PFSK-1 (cell line): ENCODE results near the gene RPTOR.

ENCODE experiments used
- FOXP2 ChIP-seq: optimal IDR thresholded peaks from 2 replicates; pipeline ENCODE3; 2011; ENCODE audit warnings: borderline replicate concordance, control low read depth, inconsistent platforms; ENCODE audit not compliant: insufficient read depth; ENCODE audit errors: extremely low read length, extremely low read depth
- POLR2AphosphoS5 ChIP-seq: IDR thresholded peaks from 2 replicates; pipeline ENCODE4 v1.6.1; 2012; ENCODE audit warnings: low read depth, mild to moderate bottlenecking, control low read depth, low read length, moderate library complexity
- SIN3A ChIP-seq: IDR thresholded peaks from 2 replicates; pipeline ENCODE4 v1.6.1; 2012; ENCODE audit warnings: mild to moderate bottlenecking, low read length, moderate library complexity, borderline replicate concordance; ENCODE audit not compliant: insufficient read depth
- TAF1 ChIP-seq: IDR thresholded peaks from 2 replicates; pipeline ENCODE4 v1.6.1; 2012; ENCODE audit warnings: low read length, control low read depth, borderline replicate concordance; ENCODE audit not compliant: insufficient read depth
- TF ChIP-seq, protein P1 (sequence below), 2 experiments: IDR thresholded peaks; 2 replicates each; pipeline versions ENCODE4 v1.6.1 to v1.8.0; 2011 to 2012; ENCODE audit warnings: low read depth in 2 of 2, low read length in 2 of 2, control low read depth in 1 of 2, inconsistent platforms in 1 of 2, mild to moderate bottlenecking in 1 of 2, moderate library complexity in 1 of 2; ENCODE audit not compliant: insufficient read depth in 1 of 2

The RPTOR gene

DNA sequence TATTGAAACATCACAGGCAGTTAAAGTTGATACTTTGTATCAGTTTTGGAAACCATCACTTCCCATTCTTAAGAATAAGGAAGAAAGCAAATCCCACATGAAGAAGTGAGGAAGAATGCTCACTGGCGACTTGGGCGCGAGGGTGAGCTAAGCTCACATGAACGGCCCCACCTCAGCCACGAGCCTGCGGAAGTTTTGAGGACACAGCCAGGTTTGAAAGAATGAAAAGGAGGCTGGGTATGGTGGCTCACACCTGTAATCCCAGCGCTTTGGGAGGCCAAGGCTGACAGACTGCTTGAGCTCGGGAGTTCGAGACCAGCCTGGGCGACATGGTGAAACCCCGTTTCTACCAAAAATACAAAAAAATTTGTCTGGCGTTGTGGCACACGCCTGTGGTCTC lies 336.7 kb downstream of the RPTOR start:
- TF ChIP-seq FOXP2 (no peak), TAF1 (no peak), POLR2AphosphoS5 (no peak), SIN3A (no peak)
- TF ChIP-seq, protein P1, sequence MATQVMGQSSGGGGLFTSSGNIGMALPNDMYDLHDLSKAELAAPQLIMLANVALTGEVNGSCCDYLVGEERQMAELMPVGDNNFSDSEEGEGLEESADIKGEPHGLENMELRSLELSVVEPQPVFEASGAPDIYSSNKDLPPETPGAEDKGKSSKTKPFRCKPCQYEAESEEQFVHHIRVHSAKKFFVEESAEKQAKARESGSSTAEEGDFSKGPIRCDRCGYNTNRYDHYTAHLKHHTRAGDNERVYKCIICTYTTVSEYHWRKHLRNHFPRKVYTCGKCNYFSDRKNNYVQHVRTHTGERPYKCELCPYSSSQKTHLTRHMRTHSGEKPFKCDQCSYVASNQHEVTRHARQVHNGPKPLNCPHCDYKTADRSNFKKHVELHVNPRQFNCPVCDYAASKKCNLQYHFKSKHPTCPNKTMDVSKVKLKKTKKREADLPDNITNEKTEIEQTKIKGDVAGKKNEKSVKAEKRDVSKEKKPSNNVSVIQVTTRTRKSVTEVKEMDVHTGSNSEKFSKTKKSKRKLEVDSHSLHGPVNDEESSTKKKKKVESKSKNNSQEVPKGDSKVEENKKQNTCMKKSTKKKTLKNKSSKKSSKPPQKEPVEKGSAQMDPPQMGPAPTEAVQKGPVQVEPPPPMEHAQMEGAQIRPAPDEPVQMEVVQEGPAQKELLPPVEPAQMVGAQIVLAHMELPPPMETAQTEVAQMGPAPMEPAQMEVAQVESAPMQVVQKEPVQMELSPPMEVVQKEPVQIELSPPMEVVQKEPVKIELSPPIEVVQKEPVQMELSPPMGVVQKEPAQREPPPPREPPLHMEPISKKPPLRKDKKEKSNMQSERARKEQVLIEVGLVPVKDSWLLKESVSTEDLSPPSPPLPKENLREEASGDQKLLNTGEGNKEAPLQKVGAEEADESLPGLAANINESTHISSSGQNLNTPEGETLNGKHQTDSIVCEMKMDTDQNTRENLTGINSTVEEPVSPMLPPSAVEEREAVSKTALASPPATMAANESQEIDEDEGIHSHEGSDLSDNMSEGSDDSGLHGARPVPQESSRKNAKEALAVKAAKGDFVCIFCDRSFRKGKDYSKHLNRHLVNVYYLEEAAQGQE (IDR thresholded peaks at IDR 0.05; ENCODE audit: insufficient read depth in 1 of 2, low read depth in 2 of 2, low read length in 2 of 2): no peak

DNA sequence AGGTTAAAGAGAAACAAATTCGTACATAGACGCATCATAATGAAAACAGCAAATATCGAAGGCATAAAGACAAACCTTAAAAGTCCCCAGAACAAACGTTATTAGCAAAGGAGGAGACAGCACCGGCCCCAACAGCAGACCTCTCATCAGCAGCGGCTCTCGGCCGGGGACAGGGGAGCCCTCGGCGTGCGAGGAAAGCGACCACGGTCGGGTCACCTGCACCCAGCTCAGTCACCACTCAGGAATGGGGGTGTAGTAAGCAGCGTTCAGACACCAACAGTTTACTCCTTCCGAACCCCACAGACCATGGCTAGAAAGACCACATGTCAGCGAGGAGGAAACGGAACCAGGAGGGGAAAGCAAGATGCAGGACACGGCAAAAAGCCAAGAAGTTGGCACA lies 337.7 kb downstream of the RPTOR start:
- no peak for TF ChIP-seq SIN3A
- TF ChIP-seq TAF1: no peak
- no peak for TF ChIP-seq FOXP2
- no peak for TF ChIP-seq POLR2AphosphoS5
- TF ChIP-seq, protein P1 (IDR thresholded peaks at IDR 0.05; ENCODE audit: insufficient read depth in 1 of 2, low read depth in 2 of 2, low read length in 2 of 2): no peak

DNA sequence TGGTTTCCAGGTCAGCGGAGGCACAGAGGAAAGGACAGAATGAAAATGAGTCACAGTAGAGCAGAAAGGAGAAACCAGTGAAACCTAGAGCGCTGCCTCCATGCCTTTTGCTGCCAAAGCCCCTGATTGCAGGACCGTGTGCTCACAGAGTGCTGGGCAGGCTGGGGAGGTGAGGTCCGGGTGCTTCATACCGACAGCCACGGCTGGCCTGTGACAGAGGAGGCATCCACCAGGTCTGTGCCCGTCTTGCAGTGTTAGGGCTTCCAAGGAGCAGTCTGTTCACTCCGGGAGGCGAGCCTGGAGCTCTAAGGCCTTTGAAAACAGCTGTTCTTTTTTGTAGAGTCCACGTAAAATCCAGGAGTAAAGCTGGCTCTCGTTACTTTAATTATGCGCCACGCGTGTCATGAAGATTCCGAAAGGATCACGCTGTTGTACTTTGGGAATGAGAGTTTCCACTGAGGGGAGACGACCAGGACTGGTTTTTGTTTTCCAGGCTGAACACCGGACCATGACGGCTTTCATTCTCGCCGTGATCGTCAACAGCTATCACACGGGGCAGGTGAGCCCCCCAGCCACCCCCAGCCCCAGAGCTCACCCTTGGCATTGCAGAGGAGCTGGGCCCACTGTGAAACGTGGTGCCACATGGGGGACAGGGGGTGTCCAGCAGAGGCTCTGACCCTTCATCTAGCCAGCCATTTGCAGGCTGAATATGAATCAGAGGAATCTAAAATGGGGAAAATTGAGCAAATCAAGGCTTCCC lies 338.5 kb downstream of the RPTOR start:
- TF ChIP-seq FOXP2: no peak
- TF ChIP-seq TAF1: no peak
- no peak for TF ChIP-seq SIN3A
- TF ChIP-seq, protein P1 (IDR thresholded peaks at IDR 0.05; ENCODE audit: insufficient read depth in 1 of 2, low read depth in 2 of 2, low read length in 2 of 2): no peak
- no peak for TF ChIP-seq POLR2AphosphoS5

DNA sequence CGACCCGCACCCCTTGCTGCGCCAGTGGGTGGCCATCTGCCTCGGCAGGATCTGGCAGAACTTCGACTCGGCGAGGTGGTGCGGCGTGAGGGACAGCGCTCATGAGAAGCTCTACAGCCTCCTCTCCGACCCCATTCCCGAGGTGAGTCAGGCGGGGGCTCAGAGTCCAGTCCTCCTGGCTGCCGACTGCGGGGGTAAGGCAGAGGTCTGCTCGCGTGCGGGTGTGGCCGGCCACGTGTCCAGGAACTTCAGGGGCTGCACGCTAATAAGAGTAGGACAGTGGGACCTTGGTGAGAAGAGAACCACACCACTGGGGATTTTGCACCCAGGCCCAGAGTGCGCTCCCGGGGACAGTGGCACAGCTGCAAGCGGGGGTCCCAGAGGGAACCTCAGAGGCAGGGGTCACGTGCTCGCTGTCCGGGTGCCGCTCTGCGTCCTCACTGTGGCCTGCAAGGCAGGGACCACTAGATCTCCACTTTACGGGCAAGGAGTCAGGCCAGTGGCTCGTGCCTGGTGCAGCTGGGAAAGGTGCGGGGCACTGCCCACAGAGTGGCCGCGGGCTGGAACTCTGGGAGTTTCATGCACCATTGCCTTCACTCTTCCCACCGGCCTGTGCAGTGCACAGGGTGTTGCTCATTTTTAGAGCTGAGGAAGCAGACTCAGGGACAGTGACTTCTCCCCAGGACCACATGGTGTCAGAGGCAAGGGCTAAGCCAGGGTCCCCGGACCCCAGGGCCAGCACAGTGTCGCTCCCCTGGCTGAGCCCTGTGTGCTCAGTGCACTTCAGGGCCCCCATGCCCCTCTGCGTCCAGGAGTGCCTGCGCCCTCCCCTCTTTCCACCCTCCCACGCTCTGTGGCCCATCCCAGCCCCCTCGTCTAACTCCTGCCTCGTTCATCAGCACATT lies 339.4 kb downstream of the RPTOR start:
- no peak for TF ChIP-seq POLR2AphosphoS5
- TF ChIP-seq SIN3A: no peak
- no peak for TF ChIP-seq FOXP2
- TF ChIP-seq TAF1: no peak
- TF ChIP-seq, protein P1 (IDR thresholded peaks at IDR 0.05; ENCODE audit: insufficient read depth in 1 of 2, low read depth in 2 of 2, low read length in 2 of 2): no peak
